ENCODE data around the gene STX18.
"Not testable (repeated sequence)": the region's sequence is repeated elsewhere in the genome, so short reads cannot be mapped to it uniquely, and the experiment has no call there.

Gene STX18

GRCh38 chr4:4541661-4542570 is at the start of gene STX18:
TSS of gene STX18 (minus strand) at chr4:4542048. CDS start at chr4:4541964, 84 bp downstream.
- DNase-seq (ENCODE audit: low spot score), result peak; percentile 94

DNA sequence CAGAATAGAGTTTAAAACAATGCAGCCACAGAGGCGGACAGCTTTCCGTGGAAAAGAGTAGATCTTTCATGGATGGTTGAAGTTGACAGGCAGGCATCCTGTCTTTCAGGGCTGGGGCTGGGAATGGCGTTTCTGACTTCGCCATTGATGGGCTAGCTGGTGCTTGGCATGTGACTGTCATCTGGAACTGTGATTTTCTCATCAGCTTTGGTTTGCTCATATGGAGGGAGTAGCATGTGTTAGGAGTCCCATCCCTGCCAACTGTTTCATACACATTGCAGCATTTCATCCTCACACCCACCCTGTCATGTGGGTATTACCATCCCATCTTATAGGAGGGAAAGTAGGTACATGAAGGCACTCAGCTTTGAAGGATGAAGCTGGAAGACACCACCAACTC is 49.2 kb upstream of the STX18 start:
- DNase-seq (ENCODE audit: low spot score), result no peak

DNA sequence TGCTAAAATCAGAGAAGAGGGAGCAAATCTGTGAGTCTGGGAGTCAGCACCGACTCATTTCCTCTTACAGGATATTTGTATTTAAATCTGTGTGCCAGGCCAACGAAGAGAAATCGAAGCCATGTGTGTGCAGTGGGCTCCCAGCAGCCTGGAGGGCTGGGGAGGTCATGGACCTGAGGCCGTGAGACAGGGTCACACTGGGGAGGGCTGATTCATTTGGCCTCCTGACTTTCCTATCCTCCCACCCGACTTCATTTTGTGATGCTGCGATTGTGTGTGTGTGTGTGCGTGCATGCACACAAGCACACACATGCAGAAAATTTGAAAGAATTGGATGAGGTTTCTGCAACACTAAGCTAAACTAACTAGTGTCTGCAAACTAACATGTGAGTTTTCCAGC is 48.7 kb upstream of the STX18 start:
- peak; percentile 55 for DNase-seq (ENCODE audit: low spot score)

DNA sequence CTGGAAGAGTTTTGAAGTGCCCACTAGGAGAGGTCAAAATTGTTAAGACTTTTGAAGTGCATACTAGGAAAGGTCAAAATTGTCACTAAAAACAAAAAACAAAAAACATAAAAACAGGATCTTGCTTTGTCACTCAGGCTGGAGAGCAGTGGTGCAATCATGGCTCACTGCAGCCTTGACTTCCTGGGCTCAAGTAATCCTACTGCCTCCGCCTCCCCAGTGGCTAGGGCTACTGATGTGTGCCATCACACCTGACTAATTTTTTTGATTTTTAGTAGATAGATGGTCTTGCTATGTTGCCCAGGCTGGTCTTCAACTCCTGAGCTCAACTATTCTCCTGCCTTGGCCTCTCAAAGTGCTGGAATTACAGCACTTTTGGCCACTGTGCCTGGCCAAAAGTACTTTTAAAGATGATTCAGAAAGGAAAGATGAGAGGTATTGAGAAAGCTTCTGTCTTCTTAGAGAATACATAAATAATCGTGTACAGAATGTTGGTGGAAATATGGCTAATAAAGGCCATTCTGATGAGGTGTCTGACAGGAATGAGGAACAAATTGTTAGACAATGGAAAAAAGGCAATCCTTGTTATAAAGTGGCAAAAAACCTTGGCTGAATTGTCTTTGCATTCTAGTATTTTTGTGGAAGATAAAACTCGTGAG is 43.3 kb upstream of the STX18 start:
- peak; percentile 69 for DNase-seq (ENCODE audit: low spot score)

DNA sequence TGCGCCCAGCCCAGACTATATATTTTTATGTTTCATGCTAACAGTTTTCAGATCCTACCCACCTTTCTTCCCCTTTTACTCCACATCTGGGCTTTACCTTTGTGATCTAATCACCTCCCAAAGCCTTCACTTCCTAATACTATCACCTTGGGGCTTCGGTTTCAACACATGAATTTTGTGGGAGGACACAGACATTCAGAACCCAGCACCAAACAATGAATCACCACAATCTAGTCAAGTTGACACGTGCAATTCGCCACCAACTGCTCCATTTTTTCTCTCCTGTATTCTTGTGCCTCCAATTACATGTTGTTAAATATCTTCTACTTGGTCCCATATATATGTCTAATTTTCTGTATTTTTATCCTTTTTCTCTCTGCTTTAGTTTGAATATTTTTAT is 41.8 kb upstream of the STX18 start:
- no peak for DNase-seq (ENCODE audit: low spot score)

DNA sequence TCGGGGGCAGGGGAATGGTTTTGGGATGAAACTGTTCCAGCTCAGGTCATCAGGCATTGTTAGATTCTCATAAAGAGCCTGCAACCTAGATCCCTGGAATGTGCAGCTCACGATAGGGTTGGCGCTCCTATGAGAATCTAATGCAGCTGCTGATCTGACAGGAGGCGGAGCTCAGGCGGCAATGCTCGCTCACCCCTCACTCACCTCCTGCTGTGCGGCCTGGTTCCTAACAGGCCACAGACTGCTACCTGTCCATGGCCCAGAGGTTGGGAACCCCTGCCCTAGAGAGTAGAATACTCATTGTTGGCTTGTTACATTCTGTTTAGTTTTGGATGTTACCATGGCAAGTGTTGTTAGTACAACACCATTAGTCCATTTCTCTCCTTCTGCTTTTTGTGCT is 40.8 kb upstream of the STX18 start:
- DNase-seq (ENCODE audit: low spot score), result no peak

- no peak for DNase-seq (ENCODE audit: low spot score)
Observed at GRCh38 chr4:4580494-4580893, 38.6 kb upstream of the STX18 start.

DNA sequence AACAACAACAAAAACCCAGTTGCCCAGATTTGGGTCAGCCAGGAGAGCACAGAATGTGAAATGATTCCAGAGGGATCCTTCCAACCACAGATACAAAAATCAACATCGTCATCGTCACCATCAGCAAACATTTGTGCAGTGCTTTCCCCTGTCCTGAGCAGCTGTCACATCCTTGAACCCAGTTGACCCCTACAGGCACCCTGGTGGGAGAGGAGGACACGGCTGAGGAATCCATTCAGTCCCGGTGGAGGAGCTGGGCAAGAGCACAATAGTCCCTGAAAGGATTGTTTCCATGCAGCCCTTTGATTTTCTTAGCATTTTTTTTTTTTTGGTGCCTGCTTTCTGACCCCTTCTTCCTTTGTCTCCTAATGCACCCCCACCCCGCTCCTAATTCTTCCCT is 37.1 kb upstream of the STX18 start:
- no peak for DNase-seq (ENCODE audit: low spot score)

GRCh38 chr4:4577359-4577875 is 35.6 kb upstream of the STX18 start:
- no peak for DNase-seq (ENCODE audit: low spot score)

DNA sequence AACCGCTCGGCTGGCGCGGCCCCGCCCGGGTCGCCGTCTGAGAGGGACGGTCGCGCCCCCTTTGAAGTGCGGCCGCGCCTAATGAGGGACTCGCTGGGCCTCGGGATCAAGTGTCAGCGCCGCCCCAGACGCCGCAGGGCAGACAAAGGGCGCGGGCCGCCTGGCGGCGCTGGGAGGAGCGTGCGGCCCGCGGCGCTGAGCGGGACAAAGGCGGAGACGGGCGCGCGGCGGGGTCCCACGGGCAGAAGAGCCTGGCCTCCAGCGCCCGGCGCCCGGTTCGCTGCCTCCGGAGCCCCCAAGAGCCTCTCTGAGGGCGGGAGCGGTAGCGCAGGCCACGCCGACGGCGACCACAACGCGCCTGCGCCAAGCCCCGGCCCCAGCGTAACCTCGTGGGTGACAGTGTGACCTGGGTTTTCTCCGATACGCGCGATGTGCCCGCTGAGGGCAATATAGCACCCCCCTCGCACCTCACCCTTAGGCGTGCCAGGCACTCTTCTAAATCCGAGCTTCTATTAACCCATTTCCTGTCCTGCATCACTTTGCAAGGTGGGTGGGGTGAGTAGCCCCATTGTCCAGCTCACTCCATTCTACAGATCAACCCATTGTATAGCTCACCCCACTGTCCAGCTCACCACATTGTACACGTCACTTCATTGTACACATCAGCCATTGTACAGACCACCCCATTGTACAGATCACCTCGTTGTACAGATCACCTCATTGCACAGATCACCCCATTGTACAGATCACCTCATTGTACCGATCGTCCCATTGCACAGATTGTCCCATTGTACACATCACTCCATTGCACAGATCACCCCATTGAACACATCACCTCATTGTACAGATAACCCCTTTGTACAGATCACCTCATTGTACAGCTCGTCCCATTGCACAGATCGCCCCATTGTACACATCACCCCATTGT is 33.7 kb upstream of the STX18 start:
- peak; percentile 82 for DNase-seq (ENCODE audit: low spot score)

GRCh38 chr4:4574792-4575191 is 32.9 kb upstream of the STX18 start:
- DNase-seq (ENCODE audit: low spot score), result peak; percentile 55

DNA sequence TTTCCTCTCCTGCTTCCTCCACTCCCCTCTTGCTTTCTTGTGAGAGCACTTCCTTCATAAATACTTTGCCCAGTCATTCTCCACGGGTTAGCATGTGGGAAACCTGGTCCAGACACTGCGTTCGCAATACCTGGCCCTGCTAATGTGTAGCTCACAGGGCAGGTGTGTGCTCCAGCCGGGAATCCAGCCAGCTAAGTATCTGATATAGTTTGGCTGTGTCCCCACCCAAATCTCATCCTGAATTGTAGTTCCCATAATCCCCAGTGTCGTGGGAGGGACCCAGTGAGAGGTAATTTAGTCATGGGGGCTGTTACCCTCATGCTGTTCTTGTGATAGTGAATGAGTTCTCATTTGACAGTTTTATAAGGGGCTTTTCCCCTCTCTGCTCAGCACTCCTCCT is 32.2 kb upstream of the STX18 start:
- DNase-seq (ENCODE audit: low spot score), result no peak

GRCh38 chr4:4572821-4573220 is 31.0 kb upstream of the STX18 start:
- DNase-seq (ENCODE audit: low spot score), result no peak

GRCh38 chr4:4569861-4570260 is 28.0 kb upstream of the STX18 start:
- not testable (repeated sequence) for DNase-seq (ENCODE audit: low spot score)

GRCh38 chr4:4568806-4569427 is 27.1 kb upstream of the STX18 start:
- DNase-seq (ENCODE audit: low spot score), result no peak

GRCh38 chr4:4566359-4566758 is 24.5 kb upstream of the STX18 start:
- DNase-seq (ENCODE audit: low spot score), result not testable (repeated sequence)

DNA sequence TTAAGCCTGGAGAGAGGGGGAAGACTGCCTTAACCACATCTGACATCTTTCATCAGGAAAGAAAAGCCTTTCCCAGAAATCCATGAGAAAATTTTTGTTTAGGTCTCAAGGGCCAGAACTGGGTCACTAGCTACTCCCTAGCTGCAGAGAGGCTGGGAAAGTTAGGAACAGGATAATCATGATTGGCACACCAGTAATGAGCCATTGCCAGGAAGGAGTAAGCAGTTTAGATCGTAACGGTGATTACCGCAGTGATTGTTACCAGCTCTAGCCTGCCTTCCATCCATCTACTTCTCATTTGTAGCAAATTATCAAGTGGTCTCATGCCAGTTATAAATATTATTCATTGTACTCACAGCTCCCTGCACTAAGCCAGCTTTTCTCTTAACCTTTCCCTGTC is 22.7 kb upstream of the STX18 start:
- no peak for DNase-seq (ENCODE audit: low spot score)

GRCh38 chr4:4560642-4561041 is 18.8 kb upstream of the STX18 start:
- DNase-seq (ENCODE audit: low spot score), result no peak

GRCh38 chr4:4560136-4560535 is 18.3 kb upstream of the STX18 start:
- no peak for DNase-seq (ENCODE audit: low spot score)

- DNase-seq (ENCODE audit: low spot score), result no peak
Observed at GRCh38 chr4:4559596-4559995, 17.7 kb upstream of the STX18 start.

GRCh38 chr4:4558881-4559280 is 17.0 kb upstream of the STX18 start:
- no peak for DNase-seq (ENCODE audit: low spot score)

GRCh38 chr4:4555916-4556315 is 14.1 kb upstream of the STX18 start:
- DNase-seq (ENCODE audit: low spot score), result peak; percentile 91

Measured in GM03348 (cell line).